HT1080 (cell line): ENCODE measurements around the gene AOPEP. TPM values are rescaled to one million over a fixed set of nuclear protein-coding genes. Genes with fewer than 3 reads are reported as not detected.

Experiments
- DNase-seq: peaks from one replicate; pipeline ENCODE4 v3.0.0-alpha.2; 2015; ENCODE audit warnings: low read depth
- total RNA-seq: library from RNA; depleted of rRNA; stranded (reverse); fragments of >200 nt; shearing (Covaris generic); gene quantifications from 2 replicates; pipeline ENCODE4 v1.2.3, GENCODE V29; 2014

AOPEP gene
- total RNA-seq, 1 experiment from 2014 or later, result 25.3 TPM

DNA sequence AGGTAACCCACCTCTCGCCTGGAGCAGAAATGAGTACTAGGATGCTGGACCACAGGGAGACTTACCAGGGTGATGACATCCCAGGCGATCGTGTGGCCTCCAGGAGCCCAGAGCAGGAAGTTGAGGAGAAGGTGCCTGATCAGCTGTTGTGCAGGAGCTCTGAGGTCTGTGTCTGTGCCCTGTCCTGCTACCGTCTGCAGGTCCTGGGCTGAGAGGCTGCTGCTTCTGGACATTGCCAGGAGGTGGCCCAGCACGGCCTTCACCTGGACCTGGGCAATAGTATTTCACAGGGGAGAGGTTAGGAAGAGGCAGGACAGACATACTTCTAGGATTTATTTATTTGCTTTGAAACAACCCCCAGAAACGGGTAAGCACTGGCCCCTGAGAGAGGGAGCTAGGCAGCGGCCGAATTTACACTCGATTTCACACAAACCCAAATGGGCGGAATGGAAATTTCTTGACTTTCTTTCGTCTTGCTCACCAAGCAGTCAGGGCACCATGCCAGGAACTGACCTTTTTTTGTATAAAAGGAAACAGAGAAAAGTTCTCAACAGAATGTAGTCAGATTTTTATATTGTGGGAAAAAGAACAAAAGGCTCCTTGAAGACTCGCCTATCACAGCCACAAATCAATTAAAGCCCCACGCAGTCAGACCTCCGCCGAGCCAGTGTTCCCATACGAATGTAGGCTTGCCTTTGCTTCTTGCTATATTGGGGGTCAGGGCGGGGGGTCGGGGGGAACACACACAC is 380.7 kb downstream of the AOPEP start:
- no peak for DNase-seq

DNA sequence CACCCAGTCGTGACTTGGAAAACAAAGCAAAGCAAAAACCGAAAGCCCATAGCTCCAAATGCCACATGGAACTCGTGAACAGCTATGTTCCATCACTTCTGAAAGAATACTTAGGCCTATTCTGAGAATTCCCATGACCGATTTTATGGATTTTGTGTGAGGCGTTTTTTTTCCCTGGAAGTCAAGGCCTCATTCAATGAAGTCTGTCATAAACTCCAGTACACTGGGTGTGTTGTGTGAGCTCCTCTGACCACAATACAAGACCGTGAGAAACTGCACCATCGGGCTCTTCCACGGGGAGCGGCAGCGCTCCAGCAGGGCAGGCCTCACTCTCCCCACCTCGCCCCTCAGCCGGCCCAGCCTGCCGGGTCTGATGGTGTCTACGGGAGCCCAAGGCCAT is 381.5 kb downstream of the AOPEP start:
- no peak for DNase-seq

DNA sequence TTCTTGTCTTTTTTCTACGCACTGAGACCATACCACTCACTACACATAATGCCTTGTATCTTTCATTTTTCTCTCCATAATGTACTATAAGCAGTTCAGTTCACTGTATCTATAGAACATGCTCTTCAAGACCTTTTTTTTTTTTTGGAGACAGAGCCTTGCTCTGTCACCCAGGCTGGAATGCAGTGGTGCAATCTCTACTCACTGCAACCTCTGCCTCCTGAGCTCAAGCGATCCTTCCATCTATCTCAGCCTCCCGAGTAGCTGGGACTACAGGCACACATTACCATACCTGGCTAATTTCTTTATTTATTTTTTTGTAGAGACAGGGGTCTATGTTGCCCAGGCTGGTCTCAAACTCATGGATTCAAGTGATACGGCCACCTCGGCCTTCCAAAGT is 382.3 kb downstream of the AOPEP start:
- DNase-seq, result no peak

DNA sequence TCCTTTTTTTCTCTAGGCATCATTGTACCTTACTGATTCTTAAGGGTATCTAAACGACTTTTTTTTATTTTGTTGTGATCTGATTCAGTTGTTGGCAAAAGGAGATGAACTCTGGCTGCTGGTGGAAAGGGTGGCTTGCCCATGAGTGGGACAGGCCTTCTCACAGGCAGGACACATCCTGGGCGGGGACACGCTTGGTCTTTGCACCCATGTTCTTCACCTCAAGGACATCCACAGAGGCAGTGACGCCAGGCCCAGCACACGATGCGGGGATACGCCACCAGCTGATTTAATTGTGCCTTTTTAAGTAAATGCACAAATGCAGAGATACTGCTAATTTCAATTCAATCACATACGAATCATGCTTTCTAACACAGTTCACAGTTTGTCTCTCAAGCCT is 383.0 kb downstream of the AOPEP start:
- DNase-seq, result no peak

DNA sequence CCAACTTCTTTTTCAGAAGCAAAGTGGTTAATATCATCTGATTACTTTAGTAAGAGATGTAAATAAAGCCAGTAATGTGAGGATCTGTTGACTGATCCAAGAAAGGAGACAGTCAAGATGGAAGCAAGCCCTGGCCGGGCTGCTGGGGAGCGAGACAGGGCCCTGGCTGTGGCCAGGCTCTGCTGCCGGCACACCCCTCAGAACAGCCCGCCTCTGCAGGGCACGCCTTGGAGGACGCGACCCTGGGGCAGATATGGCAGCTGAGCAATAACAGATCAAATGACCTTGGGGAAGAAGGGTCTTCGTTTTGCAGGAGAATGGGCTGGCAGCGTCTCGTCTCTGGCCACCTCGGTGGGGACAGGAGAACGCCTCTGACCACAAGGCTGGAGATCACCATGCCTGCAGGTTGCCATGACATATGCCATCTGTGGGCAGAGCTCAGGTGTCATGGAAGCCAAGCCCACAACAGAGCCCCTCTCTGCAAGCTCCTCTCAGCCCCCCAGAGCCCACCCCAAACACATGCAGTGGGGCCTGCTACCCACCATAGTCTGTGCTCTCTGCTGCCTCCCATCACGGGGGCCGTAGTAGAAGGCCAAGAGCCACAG is 384.5 kb downstream of the AOPEP start:
- DNase-seq, result no peak

DNA sequence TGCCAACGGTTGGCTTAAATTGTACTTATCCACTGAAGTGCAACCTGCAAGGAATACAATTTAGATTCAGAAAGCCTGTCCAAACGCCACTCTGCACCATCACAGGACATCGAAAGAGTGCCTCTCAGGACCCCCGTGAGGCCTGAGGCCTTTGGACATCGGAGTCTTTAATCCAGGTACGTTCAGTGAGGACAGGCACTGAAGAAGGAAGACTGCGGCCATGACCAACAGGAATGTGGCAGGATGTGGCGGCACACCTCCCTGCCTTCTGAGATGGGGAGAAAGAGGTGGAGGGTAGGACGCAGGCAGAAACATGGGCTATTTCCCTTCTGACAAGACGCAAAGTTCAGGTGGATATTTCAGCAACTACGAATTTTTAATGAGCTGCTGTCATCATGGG is 385.2 kb downstream of the AOPEP start:
- no peak for DNase-seq

DNA sequence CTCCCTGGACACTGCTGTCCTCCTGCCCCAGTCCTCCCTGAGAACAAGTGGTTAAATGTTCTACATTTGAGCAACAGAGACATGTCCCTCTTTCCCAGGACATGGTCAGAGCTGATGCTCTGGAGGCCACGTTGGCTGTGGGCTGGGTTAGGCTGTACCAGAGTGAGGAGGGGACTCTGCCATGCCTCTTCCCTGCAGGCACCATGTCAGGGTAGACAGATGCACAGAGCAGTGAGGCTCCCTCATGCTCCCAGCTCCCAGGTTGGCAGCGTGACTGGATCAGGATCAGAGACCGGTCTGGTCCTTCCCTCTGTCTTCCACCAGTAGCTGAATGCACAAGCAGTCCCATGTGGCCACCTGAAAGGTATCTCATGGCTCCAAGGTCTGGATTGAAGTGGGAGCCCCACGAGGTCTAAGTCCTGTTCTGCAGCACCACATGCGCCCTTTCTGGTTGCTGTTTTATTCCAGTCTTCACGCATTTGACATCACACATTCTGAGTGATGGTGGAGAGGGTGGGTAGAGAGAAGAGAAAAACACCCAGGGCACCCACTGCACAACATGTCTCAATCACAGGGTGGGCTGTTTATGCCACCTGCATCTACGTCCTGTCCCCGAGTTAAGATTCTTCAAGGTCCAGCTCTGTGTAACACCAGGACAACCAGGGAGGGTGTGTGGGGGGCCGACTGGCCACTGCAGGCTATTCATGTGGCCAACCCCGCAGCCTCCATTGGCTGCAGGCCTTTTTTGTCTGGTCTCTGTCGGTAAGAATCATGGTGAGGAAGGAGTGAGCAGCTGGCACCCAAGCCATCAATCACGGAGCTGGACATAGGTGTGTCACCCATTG is 386.2 kb downstream of the AOPEP start:
- DNase-seq, result no peak

DNA sequence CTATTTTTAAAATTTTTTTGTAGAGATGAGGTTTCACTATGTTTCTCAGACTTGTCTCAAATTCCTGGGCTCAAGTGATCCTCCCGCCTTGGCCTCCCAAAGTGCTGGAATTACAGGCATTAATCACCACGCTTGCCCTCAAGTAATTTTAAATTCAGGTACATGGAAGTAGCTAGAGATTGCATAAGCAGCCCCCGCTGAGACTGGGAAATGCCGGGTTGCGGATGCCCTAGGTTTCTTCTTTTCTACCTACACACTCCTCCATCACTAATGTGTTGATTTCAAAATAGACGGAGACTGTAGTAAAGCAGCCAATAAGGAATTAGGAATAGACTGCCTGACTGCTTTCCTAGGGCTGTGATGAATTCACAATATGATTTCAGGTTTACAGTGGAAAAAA is 388.6 kb downstream of the AOPEP start:
- DNase-seq, result no peak

DNA sequence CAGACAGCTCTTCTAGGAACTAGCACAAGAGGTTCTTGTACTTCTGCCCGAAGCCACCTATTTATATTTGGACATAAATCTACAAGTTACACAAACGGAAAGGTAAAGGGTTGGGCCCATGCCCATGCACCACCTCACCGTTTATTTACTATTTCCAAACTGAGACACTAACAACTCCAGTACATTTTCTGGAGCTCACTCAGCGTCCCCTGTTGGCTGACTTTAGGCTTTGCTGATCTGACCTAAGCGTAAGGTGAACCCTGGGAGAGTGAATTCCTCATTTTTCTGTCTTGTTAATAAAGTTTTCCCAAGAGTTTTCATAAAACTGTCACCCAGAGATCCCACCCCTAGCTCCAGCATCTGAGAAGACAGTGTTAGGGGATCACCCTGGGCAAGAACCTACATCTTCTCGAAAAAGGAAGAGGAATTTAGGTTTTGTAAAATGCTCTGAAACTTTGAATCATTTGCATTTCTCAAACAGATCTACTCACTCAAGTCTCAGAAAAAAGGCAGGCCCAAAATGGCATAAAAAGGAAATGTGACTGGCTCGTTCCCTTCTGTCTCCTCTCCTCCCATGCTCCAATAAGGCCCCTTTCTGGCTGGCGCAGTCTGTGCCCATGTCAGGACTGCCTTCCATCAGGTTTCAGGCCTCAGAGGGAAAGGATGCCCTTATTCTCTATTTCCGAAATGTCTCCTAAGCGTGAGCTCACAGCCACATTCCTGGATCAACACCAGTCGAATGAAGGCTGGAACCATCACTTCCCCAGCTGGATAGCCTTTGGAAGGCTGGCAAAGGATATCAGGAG is 389.7 kb downstream of the AOPEP start:
- DNase-seq, result no peak

DNA sequence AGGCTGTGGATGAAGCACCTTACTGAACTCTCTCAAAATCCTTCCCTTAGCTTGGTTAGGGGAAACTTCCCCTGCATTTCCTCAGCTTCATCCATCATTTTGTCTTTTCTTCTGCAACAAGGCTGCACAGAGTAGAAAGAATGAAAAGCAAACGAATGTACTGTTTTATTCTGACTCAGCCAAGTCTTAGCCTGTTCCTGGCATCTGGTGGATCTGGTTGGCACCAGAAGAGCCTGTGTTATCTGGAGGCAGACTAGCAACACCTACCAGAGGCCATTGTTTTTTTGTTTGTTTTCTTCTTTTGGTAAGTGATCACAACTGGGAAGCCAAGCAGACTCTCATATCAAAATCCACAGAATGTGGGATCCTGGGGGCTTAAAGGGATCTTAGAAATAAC is 390.3 kb downstream of the AOPEP start:
- DNase-seq, result no peak

DNA sequence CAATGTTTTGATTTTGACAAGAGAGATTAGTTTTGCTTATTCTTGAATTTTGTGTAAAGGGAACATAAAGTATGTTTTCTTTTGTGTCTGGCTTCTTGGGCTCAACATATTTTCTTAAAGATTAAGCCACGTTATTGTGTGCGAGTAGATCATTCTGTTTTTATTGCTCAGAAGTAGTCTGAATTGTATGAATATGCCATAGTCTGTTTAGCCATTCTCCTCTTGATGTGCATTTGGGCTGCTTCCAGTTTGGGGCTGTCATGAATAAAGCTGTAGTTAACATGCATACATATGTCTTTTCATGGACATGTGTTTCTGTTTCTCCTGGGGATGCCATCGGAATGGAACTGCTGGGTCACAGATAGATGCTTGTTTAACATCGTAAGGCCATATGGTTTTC is 392.1 kb downstream of the AOPEP start:
- DNase-seq, result no peak

DNA sequence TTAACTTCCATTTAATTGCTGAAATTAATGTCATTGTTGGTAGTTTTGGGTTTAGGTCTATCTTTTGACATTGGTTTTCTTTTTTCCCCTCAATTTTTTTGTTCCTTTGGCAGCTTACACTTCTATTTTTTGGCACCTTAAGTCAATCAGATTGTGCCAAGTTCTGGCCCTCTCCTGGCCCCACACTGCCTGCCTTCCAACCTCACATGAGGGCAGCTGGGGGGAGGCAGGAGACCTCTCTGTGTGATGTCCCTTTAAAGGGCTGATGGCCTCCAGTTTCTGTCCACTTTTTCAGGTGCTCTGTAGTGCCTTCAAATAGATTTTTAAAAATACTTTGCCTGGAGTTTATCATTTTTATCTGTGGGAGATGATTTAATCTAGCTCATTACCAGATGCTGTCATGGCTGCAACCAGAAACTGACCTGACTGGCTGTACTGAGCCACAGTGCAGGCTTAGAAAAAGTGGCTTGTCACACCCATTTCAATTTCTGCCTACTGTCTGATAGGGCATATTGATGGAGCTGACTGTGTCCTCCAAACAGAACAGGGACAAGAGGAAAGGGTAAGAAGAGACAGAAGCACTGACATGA is 394.4 kb downstream of the AOPEP start:
- no peak for DNase-seq

DNA sequence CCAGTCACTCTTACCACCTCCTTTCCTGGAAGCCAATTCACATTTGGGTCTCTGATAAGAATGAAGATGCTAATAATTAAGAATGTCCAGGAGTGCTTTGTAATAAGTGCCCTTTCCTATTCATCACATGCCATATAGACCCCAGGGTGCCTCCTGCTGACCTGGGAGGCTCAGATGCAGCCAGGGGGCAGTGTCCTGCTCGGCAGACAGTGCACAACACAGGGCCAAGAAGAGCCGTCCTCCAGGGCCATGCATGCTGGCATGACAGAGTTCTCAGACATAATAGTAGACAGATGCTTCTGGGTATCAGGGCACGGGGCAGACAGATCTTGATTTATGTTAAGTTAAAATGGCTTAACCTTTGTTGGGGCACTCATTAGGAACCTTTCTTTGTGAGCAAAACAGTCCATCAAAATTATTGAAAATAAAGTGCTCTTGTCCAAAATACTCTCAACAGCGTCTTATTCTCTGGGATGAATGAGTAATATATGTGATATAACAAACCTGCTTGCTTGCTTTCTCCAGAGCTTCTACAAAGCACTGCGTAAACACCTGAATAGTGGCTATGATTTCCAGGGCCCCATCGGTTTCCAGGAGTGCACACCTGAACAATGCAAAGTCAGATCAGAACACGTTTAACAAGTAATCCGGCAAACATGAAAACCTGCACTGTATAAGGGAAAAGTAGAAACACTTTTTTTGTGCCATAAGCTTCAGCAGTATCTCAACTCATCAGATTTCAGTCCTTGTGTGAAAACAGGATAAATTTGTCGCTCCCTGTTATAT is 398.3 kb downstream of the AOPEP start:
- no peak for DNase-seq

DNA sequence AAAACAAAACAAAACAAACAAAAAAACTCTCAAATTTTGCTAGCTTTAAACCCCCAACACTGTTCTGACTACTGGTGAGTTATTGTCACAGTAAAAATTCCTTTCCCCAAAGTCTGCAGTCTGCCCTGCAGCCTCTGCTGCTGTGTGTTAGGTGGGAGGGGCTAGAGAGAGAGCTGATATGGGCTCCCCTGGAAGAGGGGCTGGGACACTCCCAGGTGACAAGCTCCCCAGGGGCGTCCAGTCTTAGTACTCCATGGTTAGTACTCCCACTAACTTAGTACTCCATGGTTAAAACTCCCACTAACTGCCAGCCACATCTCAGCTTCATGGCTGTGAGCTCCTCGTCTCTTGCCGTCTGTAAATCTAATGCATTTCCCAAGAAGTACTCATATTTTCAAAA is 399.2 kb downstream of the AOPEP start:
- no peak for DNase-seq

DNA sequence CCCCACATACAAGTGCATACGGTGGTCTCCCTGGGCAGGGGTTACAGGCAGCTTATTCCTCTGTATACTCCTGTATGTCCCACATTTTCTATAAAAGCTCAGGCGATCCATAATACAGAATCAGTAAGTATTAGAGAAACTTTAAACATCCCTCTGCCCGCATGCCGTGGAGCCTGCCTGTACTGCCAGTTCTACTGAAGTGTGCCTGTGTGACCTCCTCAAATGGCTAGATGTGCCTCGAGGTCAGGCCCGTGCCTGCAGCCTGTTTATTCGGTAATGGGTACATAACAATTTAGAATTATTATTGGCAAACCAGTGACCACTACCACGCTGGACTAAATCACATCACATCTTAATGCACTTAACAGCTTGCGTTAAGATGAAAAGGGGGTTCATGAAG is 400.2 kb downstream of the AOPEP start:
- no peak for DNase-seq

DNA sequence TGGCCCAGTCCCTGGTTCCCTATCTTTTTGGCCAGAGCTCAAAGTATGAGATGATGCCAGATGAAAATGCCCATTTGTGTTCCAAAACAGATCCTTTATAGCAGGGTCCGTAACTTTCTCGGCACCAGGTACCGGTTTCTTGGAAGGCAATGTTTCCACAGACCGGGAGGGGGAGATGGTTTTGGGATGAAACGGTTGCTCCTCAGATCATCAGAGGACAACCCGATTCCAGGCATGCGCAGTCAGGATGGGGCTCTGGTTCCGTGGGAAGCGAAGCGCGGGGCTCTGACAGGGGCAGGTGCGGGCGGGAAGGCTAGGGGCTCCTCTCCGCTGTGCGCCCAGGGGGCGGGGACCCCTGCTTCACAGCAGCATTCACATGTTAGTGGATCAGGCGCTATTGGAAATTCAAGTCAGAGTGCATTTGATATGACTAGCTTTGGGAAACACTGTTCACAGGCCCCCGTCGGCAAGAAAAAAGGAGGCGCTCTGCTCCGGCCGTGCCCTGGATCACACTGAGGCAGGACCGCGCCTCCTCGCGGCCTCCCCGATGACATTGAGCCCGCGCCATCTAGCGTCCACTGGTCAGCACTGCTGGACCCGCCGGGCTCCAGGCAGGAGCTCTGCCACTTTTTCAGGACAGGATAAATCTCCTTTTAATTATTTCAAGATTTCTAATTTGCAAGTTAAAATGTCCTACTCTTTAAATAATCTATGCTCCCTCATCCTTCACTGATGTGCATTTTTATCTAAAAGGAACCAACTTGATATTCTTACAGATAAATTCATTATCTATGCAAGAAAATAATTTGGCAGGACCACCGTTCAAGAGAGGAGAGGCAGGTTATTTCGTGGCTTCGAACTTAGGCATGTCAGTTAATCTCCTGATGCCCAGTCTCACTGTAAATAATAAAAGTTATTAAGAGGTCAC is 401.0 kb downstream of the AOPEP start:
- peak; percentile 68 for DNase-seq

DNA sequence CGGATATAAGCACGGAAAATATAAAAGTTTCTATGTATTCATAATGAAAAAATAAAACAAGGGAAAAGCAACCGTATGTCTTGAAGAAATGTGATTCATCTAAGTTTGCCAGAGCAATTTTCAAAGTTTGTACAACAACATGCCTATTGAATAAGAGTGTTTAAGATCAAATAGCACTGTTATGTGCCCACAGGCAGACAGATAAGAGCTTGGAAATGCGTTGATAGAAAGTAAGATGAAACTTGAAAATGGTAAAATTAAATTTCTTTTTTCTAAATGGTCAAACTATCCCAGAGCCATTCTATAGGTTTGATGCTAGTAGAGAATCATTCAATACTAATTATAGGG is 401.7 kb downstream of the AOPEP start:
- DNase-seq, result no peak

DNA sequence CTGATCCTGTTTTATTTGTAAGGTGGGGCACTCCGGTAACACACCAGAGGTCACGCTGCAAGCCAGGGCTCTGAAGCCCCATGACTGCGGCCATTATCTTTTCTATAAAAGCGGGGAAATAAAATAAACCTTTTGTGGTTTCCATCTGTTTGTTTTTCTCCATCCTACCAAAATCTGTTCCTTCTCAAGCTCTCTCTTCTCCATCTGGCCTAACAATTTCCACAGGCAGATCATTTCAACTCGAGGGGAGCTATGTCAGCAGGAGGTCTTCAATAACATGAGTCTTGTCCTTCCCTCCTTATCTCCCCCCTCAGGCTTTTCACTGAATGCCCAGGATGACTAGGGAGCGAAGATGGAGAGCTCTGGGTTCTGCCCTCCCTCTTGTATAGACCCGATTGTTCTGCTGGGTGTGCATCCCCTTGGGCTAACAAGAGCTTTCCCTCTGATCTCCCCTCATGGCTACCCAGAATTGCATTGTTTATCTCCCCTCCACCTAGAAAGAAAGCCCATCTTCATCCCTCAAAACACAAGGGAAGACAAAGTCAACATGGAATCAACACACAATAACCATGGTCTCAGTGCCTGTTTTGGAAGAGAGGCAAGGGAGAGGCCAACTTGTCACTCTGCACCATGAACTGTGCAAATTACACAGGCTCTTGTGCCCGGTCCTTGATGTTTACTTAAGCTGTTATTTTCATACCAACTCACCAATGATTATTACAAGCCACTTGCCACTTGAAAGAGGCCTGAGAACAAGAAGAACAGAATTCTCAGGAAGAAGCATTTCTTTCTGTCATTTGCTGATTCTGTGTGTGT is 403.2 kb downstream of the AOPEP start:
- DNase-seq, result no peak

DNA sequence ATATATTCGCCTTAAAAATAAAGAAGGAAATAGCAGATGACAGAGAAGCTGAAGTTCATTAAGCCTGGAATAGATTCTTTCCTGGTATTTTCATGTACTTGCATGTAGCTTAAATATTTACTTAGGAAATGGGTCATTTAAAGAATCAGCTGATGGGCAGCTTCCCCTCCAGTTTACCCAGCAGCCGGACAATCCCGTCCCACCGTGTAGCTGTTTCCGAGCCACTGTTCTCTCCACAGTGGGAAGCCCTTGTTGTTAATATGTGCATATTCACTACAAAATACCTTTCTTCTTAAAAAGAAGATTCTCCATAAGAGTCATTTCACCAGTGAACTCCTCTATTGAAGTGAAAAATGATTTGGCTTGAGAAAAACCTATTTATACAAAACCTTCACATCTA is 404.0 kb downstream of the AOPEP start:
- no peak for DNase-seq
